Gastroesophageal sphincter (tissue), 3 donors: ENCODE results near the gene SLC4A11.

Experiments used
- POLR2A ChIP-seq, 2 donors: fragments of 450-650 bp; IDR thresholded peaks; one replicate each; pipeline ENCODE4 v1.6.1; 2017; ENCODE audit warnings: antibody characterized with exemption in 2 of 2, mild to moderate bottlenecking in 2 of 2, moderate library complexity in 1 of 2
- TF ChIP-seq, protein P1 (sequence below), 4 experiments: fragments of 200-600 bp in 2 of 4; fragments of 450-650 bp in 2 of 4; sonication (generic) in 1 of 4; IDR thresholded peaks; one replicate each; pipeline ENCODE4 v1.5.1; 2017 to 2019; ENCODE audit warnings: antibody characterized with exemption in 4 of 4, mild to moderate bottlenecking in 2 of 4, moderate library complexity in 2 of 4

DNA sequence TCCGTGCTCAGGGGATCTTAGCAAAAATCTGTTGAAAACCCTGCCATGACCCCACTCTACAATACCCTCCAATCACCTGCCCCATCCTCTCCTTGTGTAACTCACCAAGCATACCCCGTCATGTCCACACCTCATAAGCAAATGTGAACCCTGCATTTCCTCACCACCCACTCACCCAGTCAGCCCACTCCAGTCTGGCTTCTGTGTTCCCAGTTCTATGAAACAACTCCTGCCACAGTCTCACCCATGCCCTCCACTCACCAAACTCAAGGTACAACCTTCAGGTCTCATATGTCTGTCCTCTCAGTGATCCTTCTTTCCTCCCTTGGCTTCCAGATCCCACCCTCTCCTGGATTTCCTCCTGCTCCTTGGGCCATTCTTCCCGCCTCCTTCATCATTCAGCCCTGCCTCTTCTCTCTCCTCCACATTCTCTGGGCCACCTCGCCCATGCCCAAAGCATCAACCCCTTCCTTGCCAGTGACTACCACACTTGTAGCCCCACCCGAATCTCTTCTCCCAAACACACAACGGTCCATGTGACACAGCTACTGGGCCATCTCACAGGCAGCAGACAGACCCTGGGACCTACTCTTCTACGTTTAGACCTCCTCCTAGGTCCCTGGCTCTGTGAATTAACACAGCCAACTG, 43.3 kb downstream of the SLC4A11 start:
- TF ChIP-seq, protein P1, sequence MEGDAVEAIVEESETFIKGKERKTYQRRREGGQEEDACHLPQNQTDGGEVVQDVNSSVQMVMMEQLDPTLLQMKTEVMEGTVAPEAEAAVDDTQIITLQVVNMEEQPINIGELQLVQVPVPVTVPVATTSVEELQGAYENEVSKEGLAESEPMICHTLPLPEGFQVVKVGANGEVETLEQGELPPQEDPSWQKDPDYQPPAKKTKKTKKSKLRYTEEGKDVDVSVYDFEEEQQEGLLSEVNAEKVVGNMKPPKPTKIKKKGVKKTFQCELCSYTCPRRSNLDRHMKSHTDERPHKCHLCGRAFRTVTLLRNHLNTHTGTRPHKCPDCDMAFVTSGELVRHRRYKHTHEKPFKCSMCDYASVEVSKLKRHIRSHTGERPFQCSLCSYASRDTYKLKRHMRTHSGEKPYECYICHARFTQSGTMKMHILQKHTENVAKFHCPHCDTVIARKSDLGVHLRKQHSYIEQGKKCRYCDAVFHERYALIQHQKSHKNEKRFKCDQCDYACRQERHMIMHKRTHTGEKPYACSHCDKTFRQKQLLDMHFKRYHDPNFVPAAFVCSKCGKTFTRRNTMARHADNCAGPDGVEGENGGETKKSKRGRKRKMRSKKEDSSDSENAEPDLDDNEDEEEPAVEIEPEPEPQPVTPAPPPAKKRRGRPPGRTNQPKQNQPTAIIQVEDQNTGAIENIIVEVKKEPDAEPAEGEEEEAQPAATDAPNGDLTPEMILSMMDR (IDR thresholded peaks at IDR 0.05) = no peak
- TF ChIP-seq POLR2A (IDR thresholded peaks at IDR 0.05) = no peak
